GM10266 (cell line): Measurements from ENCODE around the gene PDE4D.

ENCODE experiments used
- DNase-seq: peaks from one replicate; pipeline ENCODE4 v3.0.0; 2012; ENCODE audit errors: extremely low spot score
- TF ChIP-seq, protein P1 (sequence below): IDR thresholded peaks from 2 replicates; pipeline ENCODE4 v1.5.1; 2012; ENCODE audit warnings: mild to moderate bottlenecking, low read depth; ENCODE audit not compliant: control insufficient read depth, insufficient read depth; ENCODE audit errors: missing control alignments

The PDE4D gene

DNA sequence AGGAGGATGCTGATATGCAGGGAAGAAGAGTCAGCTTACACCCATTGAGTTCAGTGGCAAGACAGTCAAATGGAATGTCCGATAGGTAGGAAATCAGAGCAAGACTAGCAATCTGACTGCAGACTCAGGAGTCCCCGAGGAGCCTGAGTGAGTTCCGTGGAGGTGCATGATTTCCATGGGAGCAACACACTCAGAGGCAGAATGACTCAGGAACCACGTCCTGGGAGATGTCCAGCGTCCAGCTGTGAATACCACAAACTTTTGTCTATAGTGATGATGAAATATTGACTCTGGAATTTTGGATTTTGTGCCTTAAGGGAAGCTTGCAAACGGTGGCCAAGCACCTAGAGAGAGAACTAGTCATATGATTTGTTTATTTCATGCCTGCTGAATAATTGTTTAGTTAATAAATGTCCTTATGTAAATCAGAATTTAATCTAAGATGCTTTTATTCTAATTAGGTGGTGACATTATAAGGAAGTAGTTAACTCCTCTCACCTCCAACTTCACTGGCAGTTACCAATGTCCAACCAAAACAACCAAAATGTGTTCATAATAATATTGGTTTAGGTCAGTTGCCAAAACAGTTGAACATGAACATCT lies 100.4 kb downstream of the PDE4D start:
- DNase-seq, result no peak
- TF ChIP-seq, protein P1, sequence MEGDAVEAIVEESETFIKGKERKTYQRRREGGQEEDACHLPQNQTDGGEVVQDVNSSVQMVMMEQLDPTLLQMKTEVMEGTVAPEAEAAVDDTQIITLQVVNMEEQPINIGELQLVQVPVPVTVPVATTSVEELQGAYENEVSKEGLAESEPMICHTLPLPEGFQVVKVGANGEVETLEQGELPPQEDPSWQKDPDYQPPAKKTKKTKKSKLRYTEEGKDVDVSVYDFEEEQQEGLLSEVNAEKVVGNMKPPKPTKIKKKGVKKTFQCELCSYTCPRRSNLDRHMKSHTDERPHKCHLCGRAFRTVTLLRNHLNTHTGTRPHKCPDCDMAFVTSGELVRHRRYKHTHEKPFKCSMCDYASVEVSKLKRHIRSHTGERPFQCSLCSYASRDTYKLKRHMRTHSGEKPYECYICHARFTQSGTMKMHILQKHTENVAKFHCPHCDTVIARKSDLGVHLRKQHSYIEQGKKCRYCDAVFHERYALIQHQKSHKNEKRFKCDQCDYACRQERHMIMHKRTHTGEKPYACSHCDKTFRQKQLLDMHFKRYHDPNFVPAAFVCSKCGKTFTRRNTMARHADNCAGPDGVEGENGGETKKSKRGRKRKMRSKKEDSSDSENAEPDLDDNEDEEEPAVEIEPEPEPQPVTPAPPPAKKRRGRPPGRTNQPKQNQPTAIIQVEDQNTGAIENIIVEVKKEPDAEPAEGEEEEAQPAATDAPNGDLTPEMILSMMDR, result no peak

DNA sequence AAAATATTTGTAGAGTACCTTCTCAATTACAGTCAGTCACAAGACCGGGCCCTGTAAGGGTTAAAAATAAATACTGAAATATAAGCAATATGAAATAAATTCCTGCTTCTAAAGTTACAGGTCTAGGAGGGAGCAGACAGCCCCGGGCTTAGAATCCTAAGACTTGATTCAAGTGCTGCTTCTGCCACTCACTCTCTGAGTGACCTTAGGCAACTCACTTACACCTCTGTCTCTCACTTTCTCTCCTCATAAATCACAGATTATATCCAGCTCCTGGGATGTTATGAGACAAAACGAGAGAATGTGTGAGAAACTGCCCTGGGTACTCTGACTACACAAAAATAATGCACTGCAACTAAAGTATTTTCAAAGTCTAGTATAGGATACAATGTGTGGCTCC lies 101.9 kb downstream of the PDE4D start:
- no peak for DNase-seq
- TF ChIP-seq, protein P1, result no peak

DNA sequence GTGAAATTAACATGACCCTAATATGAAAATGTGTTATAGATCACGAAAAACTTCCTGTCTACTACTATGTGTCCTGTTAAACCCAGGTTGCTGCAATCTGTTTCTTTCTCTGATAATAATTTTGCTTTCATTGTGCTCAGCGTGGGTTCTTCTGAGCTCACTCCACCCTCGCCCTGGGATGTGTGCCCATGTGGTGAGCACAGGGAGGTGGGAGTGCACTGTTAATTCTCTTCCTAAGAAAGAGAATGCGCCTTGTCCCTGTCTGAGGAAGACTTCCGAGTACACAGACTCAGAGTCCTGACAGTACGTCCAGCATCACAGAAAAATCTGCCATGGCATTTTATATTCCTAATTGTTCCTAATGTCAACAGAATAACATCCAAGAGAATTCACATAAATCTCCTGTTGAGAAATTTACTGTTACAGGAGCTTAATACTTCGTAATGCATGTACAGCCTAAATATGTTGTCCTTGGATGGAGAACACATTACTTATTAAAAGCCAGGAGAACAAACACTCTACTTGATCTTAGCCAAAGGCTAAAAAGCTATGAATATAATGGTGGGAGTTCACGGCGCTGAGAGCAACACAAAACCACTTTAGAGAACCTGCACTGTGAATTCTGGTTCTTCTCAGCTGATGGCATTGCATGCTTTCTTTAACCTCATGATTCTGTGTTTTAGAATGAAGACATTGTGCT lies 102.6 kb downstream of the PDE4D start:
- no peak for DNase-seq
- TF ChIP-seq, protein P1, result no peak

DNA sequence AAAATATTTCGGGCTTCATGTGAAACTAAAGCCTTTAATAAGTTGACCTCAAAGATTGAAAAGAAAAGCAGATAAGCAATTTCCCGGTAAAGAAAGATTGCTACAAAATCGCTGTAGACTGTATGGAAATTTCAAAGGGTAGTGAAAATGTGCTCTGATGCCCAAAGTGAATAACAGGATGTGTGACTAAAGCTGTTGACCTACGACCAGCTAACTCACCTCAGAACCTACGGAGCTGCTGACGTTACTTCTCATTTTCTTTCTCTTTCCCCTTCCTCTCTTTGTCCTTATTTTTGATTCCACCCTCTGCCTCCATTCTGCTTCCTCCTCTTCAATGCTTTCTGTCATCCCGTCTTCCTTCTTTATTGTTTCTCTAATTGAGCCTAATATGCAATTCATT lies 103.2 kb downstream of the PDE4D start:
- DNase-seq, result no peak
- TF ChIP-seq, protein P1, result no peak

DNA sequence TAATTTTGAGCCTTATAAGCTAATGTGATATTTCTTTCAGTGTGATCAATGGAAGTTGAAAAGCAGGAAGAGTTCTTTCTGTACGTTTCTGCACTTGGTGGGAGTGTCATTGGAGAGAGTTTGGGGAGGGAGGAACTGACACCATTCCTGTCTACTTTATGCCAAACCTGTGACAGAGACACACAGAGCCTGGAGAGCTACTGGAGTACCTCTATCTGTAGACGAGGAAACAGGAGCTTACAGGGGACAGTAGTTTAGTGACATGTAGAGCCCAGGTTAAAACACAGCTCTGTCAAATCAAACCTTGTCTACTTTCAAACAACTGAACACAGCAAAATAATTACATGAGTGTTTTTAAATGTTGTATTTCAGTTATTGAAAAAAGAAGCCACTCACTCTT lies 103.6 kb downstream of the PDE4D start:
- TF ChIP-seq, protein P1, result no peak
- no peak for DNase-seq

DNA sequence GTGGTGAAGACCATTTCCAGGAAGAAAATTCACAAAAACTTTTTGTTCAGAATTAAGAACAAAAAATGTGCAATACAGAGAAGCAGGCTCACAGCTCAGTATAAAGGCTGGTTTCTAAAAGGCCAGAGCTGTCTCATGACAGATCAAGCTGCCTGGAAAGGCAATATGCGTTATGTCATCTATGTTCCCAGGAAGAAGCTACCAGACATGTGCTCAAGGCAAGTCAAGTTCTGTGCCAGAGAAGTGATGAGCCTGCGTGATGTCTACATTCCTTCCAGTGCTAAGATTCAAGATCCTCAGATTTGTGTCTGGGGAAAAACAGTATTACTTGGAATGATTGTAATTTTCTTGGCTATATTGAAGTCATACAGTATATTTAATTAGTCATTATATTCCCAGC lies 104.3 kb downstream of the PDE4D start:
- TF ChIP-seq, protein P1, result no peak
- DNase-seq, result no peak

GRCh38 chr5:59786334-59786805 lies 107.2 kb downstream of the PDE4D start:
- DNase-seq, result no peak
- TF ChIP-seq, protein P1, result no peak
